GM18499 (cell line): ENCODE data around the gene TYRP1.

Experiments used
- ATAC-seq: cut with Tn5 transposase; IDR thresholded peaks from one replicate; pipeline ENCODE4 v1.9.1; 2021; ENCODE audit warnings: moderate number of reproducible peaks; ENCODE audit not compliant: insufficient read depth, unreplicated experiment

The TYRP1 gene

GRCh38 chr9:12696931-12697622 lies 3.9 kb downstream of the TYRP1 start:
- ATAC-seq, result no peak

- ATAC-seq, result no peak
Observed at GRCh38 chr9:12697719-12698118, 4.5 kb downstream of the TYRP1 start.

GRCh38 chr9:12698266-12698665 lies 5.1 kb downstream of the TYRP1 start:
- no peak for ATAC-seq

- ATAC-seq, result no peak
Observed at GRCh38 chr9:12698986-12699385, 5.8 kb downstream of the TYRP1 start.

- ATAC-seq, result no peak
Observed at GRCh38 chr9:12699529-12699928, 6.3 kb downstream of the TYRP1 start.

GRCh38 chr9:12701126-12701525 lies 7.9 kb downstream of the TYRP1 start:
- no peak for ATAC-seq

- ATAC-seq, result no peak
Observed at GRCh38 chr9:12702160-12702758, 9.1 kb downstream of the TYRP1 start.

- ATAC-seq, result no peak
Observed at GRCh38 chr9:12703996-12704395, 10.8 kb downstream of the TYRP1 start.

GRCh38 chr9:12705738-12706391 lies 12.7 kb downstream of the TYRP1 start:
- no peak for ATAC-seq

- ATAC-seq, result no peak
Observed at GRCh38 chr9:12708562-12709298, 15.5 kb downstream of the TYRP1 start.

- ATAC-seq, result no peak
Observed at GRCh38 chr9:12712532-12712931, 19.3 kb downstream of the TYRP1 start.

GRCh38 chr9:12715268-12715667 lies 22.1 kb downstream of the TYRP1 start:
- no peak for ATAC-seq

- no peak for ATAC-seq
Observed at GRCh38 chr9:12716823-12717600, 23.8 kb downstream of the TYRP1 start.

GRCh38 chr9:12717907-12718306 lies 24.7 kb downstream of the TYRP1 start:
- ATAC-seq, result no peak

GRCh38 chr9:12718482-12719026 lies 25.4 kb downstream of the TYRP1 start:
- no peak for ATAC-seq

GRCh38 chr9:12719431-12719830 lies 26.2 kb downstream of the TYRP1 start:
- no peak for ATAC-seq

GRCh38 chr9:12720551-12720950 lies 27.4 kb downstream of the TYRP1 start:
- no peak for ATAC-seq

- ATAC-seq, result no peak
Observed at GRCh38 chr9:12722131-12722530, 28.9 kb downstream of the TYRP1 start.

GRCh38 chr9:12723409-12724028 lies 30.3 kb downstream of the TYRP1 start:
- no peak for ATAC-seq

- ATAC-seq, result no peak
Observed at GRCh38 chr9:12726795-12727194, 33.6 kb downstream of the TYRP1 start.
